Measurements from ENCODE around the gene ANKRD1. TPM values are rescaled to one million over a fixed set of nuclear protein-coding genes. Genes with fewer than 3 reads are reported as not detected.

Gene ANKRD1
- total RNA-seq, 2 experiments from 2014 or later, result not detected

GRCh38 chr10:90929179-90929578, 8.3 kb upstream of the ANKRD1 start:
- no peak overlapping the region for H3K27ac Mint-ChIP-seq
- H3K4me1 Mint-ChIP-seq (ENCODE audit: low read depth), result no peaks in the 10 kb centered on the region
- intact Hi-C loops (cut with micrococcal nuclease), result no loop called here
- POLR2A ChIA-PET, result no interaction called here
- DNase-seq, result no peak
- no peak overlapping the region for H3K4me3 Mint-ChIP-seq
- H3K9me3 Mint-ChIP-seq, result no peaks in the 10 kb centered on the region
- no peaks in the 10 kb centered on the region for H3K36me3 Mint-ChIP-seq
- CTCF ChIA-PET, result no interaction called here
- H3K27me3 Mint-ChIP-seq, result peaks cover 16% of the 10 kb centered on the region

GRCh38 chr10:90927293-90927692, 6.4 kb upstream of the ANKRD1 start:
- Mint-ChIP-seq H3K27me3 (peaks cover 22% of the 10 kb centered on the region), H3K4me1 (ENCODE audit: low read depth) (no peaks in the 10 kb centered on the region), H3K4me3 (no peak overlapping the region), H3K27ac (no peak overlapping the region), H3K9me3 (no peaks in the 10 kb centered on the region), H3K36me3 (no peaks in the 10 kb centered on the region)
- no peak for DNase-seq
- intact Hi-C loops (cut with micrococcal nuclease), result no loop called here
- ChIA-PET POLR2A (no interaction called here), CTCF (interaction anchor here (1.2 kb wide), 1 partner anchor 78 kb away, joined by 3 read pairs; no protein-coding TSS in a partner anchor)

GRCh38 chr10:90925079-90926029, 4.5 kb upstream of the ANKRD1 start:
- no peak for DNase-seq
- no peaks in the 10 kb centered on the region for H3K4me1 Mint-ChIP-seq (ENCODE audit: low read depth)
- no peak overlapping the region for H3K4me3 Mint-ChIP-seq
- H3K27ac Mint-ChIP-seq, result no peak overlapping the region
- ChIA-PET POLR2A (no interaction called here), CTCF (no interaction called here)
- H3K36me3 Mint-ChIP-seq, result no peaks in the 10 kb centered on the region
- H3K9me3 Mint-ChIP-seq, result no peaks in the 10 kb centered on the region
- H3K27me3 Mint-ChIP-seq, result peaks cover 22% of the 10 kb centered on the region
- intact Hi-C loops (cut with micrococcal nuclease), result no loop called here

- ChIA-PET CTCF (no interaction called here), POLR2A (no interaction called here)
- H3K9me3 Mint-ChIP-seq, result no peaks in the 10 kb centered on the region
- peaks cover 27% of the 10 kb centered on the region for H3K27me3 Mint-ChIP-seq
- no peaks in the 10 kb centered on the region for H3K36me3 Mint-ChIP-seq
- H3K4me1 Mint-ChIP-seq (ENCODE audit: low read depth), result no peaks in the 10 kb centered on the region
- H3K27ac Mint-ChIP-seq, result no peak overlapping the region
- intact Hi-C loops (cut with micrococcal nuclease), result no loop called here
- H3K4me3 Mint-ChIP-seq, result no peak overlapping the region
- no peak for DNase-seq
Observed at GRCh38 chr10:90924552-90924951, 3.7 kb upstream of the ANKRD1 start.

GRCh38 chr10:90923111-90923731, 2.3 kb upstream of the ANKRD1 start:
- CTCF ChIA-PET, result interaction anchor here (3.1 kb wide), 1 partner anchor 11 kb away, joined by 12 read pairs; no protein-coding TSS in a partner anchor
- peaks cover 22% of the 10 kb centered on the region for H3K27me3 Mint-ChIP-seq
- H3K36me3 Mint-ChIP-seq, result no peaks in the 10 kb centered on the region
- intact Hi-C loops (cut with micrococcal nuclease), result no loop called here
- H3K9me3 Mint-ChIP-seq, result no peaks in the 10 kb centered on the region
- H3K4me3 Mint-ChIP-seq, result no peak overlapping the region
- DNase-seq, result no peak
- POLR2A ChIA-PET, result no interaction called here
- H3K27ac Mint-ChIP-seq, result no peak overlapping the region
- H3K4me1 Mint-ChIP-seq (ENCODE audit: low read depth), result no peaks in the 10 kb centered on the region

GRCh38 chr10:90921906-90922305, 1.0 kb upstream of the ANKRD1 start:
- no peaks in the 10 kb centered on the region for H3K4me1 Mint-ChIP-seq (ENCODE audit: low read depth)
- H3K36me3 Mint-ChIP-seq, result no peaks in the 10 kb centered on the region
- H3K27me3 Mint-ChIP-seq, result peaks cover 19% of the 10 kb centered on the region
- CTCF ChIA-PET, result interaction anchor here (3.1 kb wide), 1 partner anchor 10 kb away, joined by 12 read pairs; no protein-coding TSS in a partner anchor
- H3K27ac Mint-ChIP-seq, result no peak overlapping the region
- H3K4me3 Mint-ChIP-seq, result no peak overlapping the region
- POLR2A ChIA-PET, result no interaction called here
- DNase-seq, result no peak
- H3K9me3 Mint-ChIP-seq, result no peaks in the 10 kb centered on the region
- intact Hi-C loops (cut with micrococcal nuclease), result no loop called here

- H3K36me3 Mint-ChIP-seq, result no peaks in the 10 kb centered on the region
- ChIA-PET POLR2A (interaction anchor here (0.7 to 1.3 kb wide), 3 partner anchors 19 to 549 kb away, joined by 3 read pairs; no protein-coding TSS in a partner anchor), CTCF (interaction anchor here (3.1 kb wide), 1 partner anchor 8 kb away, joined by 12 read pairs; no protein-coding TSS in a partner anchor)
- DNase-seq, result no peak
- no peak overlapping the region for H3K27ac Mint-ChIP-seq
- intact Hi-C loops (cut with micrococcal nuclease), result no loop called here
- no peaks in the 10 kb centered on the region for H3K4me1 Mint-ChIP-seq (ENCODE audit: low read depth)
- H3K4me3 Mint-ChIP-seq, result no peak overlapping the region
- H3K27me3 Mint-ChIP-seq, result peaks cover 15% of the 10 kb centered on the region
- H3K9me3 Mint-ChIP-seq, result no peaks in the 10 kb centered on the region
Observed at GRCh38 chr10:90919683-90920574, 958 bp downstream of the ANKRD1 start.

- Mint-ChIP-seq H3K27me3 (peaks cover 11% of the 10 kb centered on the region), H3K4me3 (no peak overlapping the region), H3K36me3 (no peaks in the 10 kb centered on the region), H3K4me1 (ENCODE audit: low read depth) (no peaks in the 10 kb centered on the region), H3K9me3 (no peaks in the 10 kb centered on the region), H3K27ac (no peak overlapping the region)
- POLR2A ChIA-PET, result interaction anchor here (0.5 kb wide), 1 partner anchor 495 kb away, joined by 3 read pairs; no protein-coding TSS in a partner anchor
- CTCF ChIA-PET, result interaction anchor here (1.0 to 1.4 kb wide), 2 partner anchors 333 to 334 kb away, joined by 3 read pairs; no protein-coding TSS in a partner anchor
- intact Hi-C loops (cut with micrococcal nuclease), result no loop called here
- DNase-seq, result no peak
Observed at GRCh38 chr10:90917968-90918318, 2.9 kb downstream of the ANKRD1 start.

GRCh38 chr10:90917238-90917967, 3.5 kb downstream of the ANKRD1 start:
- intact Hi-C loops (cut with micrococcal nuclease), result no loop called here
- Mint-ChIP-seq H3K27ac (no peak overlapping the region), H3K27me3 (peaks cover 8% of the 10 kb centered on the region), H3K9me3 (no peaks in the 10 kb centered on the region), H3K36me3 (no peaks in the 10 kb centered on the region), H3K4me1 (ENCODE audit: low read depth) (no peaks in the 10 kb centered on the region), H3K4me3 (no peak overlapping the region)
- no peak for DNase-seq
- CTCF ChIA-PET, result interaction anchor here (1.0 to 1.4 kb wide), 2 partner anchors 333 to 334 kb away, joined by 3 read pairs; no protein-coding TSS in a partner anchor
- POLR2A ChIA-PET, result interaction anchor here (0.5 kb wide), 1 partner anchor 495 kb away, joined by 3 read pairs; no protein-coding TSS in a partner anchor

GRCh38 chr10:90916392-90917237, 4.3 kb downstream of the ANKRD1 start:
- Mint-ChIP-seq H3K9me3 (no peaks in the 10 kb centered on the region), H3K36me3 (no peaks in the 10 kb centered on the region), H3K4me1 (ENCODE audit: low read depth) (peaks cover 2% of the 10 kb centered on the region), H3K27me3 (peaks cover 5% of the 10 kb centered on the region), H3K27ac (no peak overlapping the region), H3K4me3 (no peak overlapping the region)
- ChIA-PET POLR2A (no interaction called here), CTCF (no interaction called here)
- DNase-seq, result no peak
- intact Hi-C loops (cut with micrococcal nuclease), result no loop called here

GRCh38 chr10:90915766-90916075, 5.2 kb downstream of the ANKRD1 start:
- Mint-ChIP-seq H3K4me3 (no peak overlapping the region), H3K4me1 (ENCODE audit: low read depth) (peaks cover 2% of the 10 kb centered on the region), H3K36me3 (no peaks in the 10 kb centered on the region), H3K9me3 (no peaks in the 10 kb centered on the region), H3K27me3 (peaks cover 5% of the 10 kb centered on the region), H3K27ac (no peak overlapping the region)
- intact Hi-C loops (cut with micrococcal nuclease), result no loop called here
- no peak for DNase-seq
- ChIA-PET POLR2A (no interaction called here), CTCF (no interaction called here)
